GM18951 (cell line): ENCODE measurements around the gene PTPRT.
"Not testable (repeated sequence)": the region's sequence is repeated elsewhere in the genome, so short reads cannot be mapped to it uniquely, and the experiment has no call there.

Source experiments
- POLR2A ChIP-seq: IDR thresholded peaks from 4 replicates; pipeline ENCODE4 v1.6.1; 2011; ENCODE audit warnings: mild to moderate bottlenecking; ENCODE audit not compliant: insufficient read length, insufficient read depth; ENCODE audit errors: extremely low read depth
- in situ Hi-C: fragments of 300-500 bp; cut with MboI; formaldehyde crosslinking; loops from one replicate; pipeline ENCODE4 v1.12.0; 2022; ENCODE audit warnings: low sequenced_read_pairs, mixed read lengths, inconsistent platforms; ENCODE audit not compliant: unreplicated experiment

PTPRT gene

DNA sequence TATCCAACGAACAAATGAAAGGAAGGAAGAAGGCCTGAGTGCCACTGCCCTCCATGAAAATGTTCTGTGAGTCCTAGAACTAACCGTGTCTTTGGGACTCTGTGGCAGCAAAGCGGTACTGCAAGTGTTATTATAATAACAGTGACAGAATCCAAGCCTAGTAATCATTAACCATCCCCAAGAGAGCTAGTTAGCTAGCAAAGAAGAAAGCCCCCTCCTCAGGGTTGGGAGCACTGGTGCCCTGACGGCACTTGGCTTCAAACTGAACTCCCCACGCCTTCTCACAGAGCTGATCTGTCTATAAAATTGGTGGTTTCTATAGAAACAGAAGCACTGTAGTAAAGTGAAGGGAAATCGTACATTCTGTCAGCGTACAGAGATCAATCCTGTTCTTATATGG, 239.8 kb downstream of the PTPRT start:
- in situ Hi-C loops: no loop called here
- TF ChIP-seq POLR2A: no peak

DNA sequence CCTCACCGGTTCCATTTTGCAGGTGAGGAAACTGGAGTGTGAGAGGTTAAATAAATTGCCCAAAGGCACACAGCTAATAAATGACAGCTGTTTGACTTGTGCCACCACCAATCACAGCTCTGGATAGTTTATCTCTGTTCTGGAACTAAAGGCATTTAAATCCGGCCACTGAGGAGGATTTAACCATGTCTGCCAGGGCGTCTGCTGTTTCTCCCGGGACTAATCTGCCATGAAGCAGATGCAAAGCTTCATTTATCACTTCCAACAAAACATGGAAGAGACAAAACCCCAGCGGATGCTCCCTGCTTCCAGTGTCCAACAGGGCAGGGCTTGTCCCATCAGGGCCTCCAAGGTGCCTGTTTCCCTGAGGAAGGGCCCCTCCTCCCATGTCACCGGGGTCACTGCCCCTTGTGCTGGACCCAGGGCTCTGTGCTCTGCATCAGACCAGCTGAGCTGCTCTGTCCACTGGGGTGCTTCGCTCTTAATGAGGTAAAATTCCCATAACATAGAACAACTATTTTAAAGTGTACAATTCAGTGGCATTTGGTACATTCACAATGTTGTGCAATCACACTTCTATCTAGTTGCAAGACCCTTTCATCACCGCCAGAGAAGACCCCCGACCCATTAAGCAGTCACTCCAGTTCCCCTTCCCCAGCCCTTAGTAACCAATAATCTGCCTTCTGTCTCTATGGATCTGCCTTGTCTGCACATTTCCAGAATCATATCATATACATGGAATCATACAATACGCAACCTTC, 244.3 kb downstream of the PTPRT start:
- TF ChIP-seq POLR2A: no peak

DNA sequence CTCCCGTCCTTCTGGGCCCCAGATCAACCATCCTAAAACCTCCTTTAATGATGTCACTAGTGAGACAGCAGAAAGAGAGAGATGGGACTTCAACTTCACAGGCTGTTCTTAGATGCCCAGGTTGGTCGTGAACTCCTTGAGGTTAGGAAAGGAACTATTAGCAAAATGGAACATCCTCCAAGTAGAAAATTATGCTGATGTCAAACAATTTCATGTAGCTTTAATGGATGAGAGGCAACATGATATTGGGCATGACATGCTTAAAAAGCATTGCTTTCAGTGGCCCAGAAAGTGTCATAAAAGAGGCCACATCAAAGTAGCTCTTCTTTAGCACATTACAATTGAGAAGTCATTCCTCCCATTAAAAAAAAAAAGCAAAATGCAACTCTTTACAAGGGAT, 248.1 kb downstream of the PTPRT start:
- in situ Hi-C loops: no loop called here
- TF ChIP-seq POLR2A: no peak

More for the DNA sequence above, 244.3 kb downstream of the PTPRT start:
- in situ Hi-C loops: no loop called here

DNA sequence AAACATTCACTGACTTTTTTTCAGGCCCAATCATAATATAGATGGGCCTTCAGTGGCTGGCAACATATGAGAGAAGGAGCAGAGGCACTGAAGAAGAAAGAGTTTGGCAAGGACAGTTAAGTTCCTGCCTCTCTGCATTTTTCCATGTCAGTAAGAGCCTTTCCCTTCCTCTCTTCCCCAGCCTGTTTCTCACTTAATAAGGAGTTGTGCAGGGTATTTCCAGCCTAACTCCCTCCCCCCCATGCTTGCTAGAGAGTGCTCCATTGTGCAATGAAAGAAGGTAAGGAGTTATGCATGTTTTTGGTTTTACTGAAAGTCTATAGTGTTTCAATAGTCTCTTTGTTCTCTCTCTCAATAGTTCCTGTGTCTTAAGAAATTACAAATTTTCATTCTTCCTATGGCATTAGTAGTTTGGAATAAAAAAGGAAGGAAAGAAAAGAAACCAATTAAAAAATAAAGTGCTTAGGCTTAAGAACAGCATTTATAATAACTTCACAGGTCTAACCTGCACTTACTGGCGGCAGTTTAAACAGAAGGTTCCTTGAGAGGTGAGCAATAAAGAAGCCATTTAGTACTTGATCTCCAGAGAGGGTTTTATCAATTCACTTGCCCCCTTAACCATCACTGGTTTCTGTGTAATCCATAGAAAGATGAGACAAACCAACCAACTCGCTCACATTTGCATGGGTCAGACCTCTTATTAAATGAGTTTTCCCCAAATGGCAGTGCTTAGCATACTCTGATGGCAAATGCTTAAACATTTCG, 251.1 kb downstream of the PTPRT start:
- no peak for TF ChIP-seq POLR2A
- in situ Hi-C loops: no loop called here

DNA sequence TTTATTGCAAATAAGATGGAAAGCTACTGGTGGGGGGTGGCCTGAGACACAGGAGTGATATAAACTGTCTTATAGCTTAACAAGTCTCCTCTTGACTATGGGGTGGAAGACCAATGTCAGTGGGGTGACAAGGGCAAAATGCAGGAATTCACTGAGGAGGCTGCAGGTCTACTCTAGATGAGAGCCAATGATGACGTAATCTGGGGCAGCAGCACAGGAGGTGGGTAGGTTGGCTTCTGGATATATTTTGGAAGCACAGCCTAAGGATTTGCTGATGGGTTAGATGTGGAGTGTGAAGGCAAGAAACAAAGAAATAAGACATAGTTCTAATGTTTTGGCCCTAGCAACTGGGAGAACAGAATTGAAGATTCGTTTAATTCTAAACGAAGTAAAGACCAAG, 253.2 kb downstream of the PTPRT start:
- in situ Hi-C loops: no loop called here
- TF ChIP-seq POLR2A: no peak

DNA sequence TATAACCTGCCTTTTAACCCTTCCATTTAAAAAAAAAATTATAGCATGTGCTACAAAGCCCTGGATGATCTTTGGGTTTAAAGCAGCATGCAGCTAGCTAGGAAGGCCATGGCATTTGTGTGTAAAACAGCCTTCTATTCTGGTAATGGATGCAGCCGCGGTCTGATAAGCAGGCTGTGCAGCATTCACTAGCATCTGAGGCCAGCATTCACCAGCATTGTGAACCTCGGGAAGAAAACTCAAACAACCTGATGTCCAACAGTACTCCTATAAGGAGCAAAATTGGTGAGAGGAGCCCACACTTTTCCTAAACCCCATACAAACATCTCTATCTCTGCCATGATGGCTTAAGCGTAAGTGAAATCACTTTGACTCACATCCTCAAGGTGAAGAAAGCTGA, 265.5 kb downstream of the PTPRT start:
- in situ Hi-C loops: no loop called here
- TF ChIP-seq POLR2A: no peak

DNA sequence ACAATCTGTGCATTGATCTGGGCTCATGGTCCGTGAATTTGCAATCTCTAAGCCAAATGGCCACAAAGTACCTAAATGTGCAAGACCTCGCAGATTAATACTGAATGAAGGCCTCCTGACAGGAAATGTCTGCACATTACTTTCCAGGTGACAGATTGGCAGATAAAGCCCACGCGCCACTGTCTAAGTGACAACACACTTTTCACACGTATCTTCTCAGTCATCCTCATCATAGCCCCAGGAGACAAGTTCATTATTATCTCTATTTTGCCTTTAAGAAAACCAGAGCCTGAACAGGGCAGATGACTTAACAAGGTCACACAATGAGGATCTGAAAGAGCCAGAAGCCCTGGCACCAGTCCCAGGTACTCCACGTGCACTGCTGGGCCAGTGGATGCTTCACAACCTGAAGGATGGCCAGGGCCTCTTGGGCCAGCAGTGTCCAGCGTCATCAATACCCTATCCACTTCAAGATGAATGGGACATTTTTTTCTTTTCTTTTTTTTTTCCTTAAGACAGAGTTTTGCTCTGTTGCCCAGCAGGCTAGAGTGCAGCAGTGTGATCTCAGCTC, 266.3 kb downstream of the PTPRT start:
- TF ChIP-seq POLR2A: no peak
- in situ Hi-C loops: no loop called here

DNA sequence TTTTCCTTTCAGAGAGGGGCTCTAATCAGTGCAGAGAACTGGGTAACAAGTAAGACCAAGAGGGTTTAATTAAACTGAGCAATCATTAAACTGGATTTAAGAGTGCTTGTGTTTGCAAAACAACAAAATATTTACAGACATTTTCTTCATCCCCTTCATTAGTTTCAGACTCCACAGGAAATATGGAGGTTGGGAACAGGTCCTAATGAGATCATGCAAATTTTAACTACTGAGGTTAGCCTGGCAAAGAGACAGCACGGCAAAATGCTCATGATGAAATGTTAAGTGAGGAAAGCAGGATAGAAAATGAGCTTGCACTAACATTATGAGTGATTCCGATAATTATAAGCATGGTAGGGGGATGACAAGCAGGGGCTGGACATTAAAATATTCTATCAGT, 268.9 kb downstream of the PTPRT start:
- TF ChIP-seq POLR2A: no peak
- in situ Hi-C loops: no loop called here

DNA sequence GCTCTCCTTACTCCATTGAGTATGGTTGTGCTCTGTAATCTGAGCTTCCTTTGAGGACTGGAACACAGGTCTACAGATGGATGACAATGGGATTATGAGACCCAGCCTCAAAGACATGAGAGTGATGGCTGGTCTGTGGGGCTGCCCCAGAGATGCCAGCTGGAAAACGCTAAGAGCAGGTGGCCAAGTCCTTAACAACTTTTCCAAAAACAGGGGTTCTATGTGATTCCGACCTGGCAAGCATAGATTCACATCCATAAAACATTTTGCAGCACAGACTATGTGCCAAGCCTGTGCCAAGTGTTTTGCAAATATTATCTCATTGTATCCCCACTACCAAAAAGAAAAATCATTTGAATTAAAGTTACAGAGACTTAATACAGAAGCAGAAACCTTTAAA, 270.4 kb downstream of the PTPRT start:
- in situ Hi-C loops: no loop called here

DNA sequence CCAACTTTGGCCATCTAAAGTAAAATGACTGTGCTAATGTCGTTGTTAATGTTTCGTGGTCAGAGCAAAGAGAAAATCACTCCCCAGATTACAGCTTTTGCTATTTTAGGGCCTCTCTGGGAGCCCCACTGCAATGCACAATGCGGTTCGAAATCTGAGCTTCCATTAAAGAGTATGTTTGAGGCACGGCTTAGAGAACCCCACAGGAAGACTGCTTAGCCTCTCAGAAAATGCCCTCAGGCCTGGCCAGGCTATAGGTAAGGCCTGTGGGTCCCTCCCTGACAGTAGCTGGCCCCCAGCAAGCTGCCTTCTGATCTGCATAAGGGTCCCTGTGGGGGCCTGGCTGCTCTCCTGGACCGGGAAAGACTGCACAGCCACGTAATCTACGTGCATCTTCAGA, 274.6 kb downstream of the PTPRT start:
- in situ Hi-C loops: no loop called here
- TF ChIP-seq POLR2A: no peak

More for the DNA sequence above, 270.4 kb downstream of the PTPRT start:
- TF ChIP-seq POLR2A: no peak

DNA sequence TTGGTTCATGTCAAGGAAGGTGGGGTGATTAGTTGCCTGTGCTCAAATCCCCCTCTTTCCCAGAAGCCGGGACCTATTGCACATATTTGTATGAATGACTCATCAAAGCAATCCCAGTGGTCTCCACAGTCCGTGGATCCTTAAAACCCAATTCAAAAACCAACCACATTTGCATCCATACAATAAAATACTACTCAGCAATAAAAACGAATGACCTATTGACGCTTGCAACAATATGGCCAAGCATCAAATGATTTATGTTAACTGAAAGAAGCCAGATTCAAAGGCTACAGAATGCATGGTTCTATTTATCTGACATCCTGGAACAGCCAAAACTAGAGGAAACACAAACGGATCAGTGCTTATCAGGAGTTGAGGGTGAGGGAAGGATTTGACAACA, 275.4 kb downstream of the PTPRT start:
- in situ Hi-C loops: no loop called here
- TF ChIP-seq POLR2A: no peak

DNA sequence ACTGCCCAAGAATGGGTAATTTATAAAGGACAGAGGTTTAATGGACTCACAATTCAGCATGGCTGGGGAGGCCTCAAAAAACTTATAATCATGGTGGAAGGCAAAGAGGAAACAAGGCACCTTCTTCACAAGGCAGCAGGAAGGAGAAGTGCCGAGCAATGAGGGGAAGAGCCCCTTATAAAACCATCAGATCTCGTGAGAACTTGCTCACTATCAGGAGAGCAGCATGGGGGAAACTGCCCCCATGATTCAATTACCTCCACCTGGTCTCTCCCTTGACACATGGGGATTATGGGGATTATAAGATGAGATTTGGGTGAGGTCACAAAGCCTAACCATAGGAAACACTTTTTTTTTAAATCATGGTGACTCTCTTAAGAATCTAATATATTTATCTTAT, 278.9 kb downstream of the PTPRT start:
- in situ Hi-C loops: not testable (repeated sequence)

DNA sequence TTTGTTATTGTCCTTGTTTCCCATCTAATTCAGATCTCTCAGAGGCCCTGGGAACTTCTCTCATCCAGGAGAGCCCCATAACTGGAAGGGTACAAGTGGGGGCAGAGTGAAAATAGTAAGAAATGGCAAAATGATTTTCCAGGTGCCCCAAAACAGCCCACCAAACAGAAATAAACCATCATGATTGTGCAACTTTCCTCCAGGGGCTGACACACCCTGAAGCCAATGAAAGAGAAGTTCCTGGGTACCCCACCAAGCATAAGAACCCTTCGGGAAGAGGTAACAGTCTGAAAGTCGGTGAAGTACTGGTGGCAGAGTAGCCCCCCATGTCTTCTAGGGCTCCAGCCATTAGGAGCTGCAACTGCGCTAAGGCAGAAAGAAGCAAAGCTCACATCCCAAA, 282.0 kb downstream of the PTPRT start:
- in situ Hi-C loops: no loop called here
- no peak for TF ChIP-seq POLR2A

DNA sequence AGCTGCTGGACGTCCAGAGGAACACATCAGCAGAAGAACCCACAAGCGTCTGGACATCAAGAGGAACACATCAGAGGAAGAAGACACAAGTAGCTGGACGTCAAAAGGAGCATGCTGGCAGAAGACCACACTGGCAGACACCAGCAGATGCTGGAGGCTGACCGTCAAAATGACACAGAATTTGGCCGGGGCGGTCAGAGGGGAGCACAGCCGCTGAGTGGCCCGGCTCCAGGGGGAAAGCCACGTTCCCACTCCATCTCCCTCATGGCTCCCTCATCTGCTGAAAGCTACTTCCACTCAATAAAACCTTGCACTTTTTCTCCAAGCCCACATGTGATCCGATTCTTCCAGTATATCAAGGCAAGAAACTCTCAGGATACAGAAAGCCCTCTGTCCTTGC, 283.6 kb downstream of the PTPRT start:
- TF ChIP-seq POLR2A: no peak
- in situ Hi-C loops: no loop called here
